ENCODE data around the gene MTHFSD. TPM values are rescaled to one million over a fixed set of nuclear protein-coding genes. Genes with fewer than 3 reads are reported as not detected.

The MTHFSD gene
- total and polyA plus RNA-seq, 2 of the 8 experiments (the other 6 are each of a cell fraction or from before 2014, with no cell fraction given) = 7.1 to 9.8 TPM

DNA sequence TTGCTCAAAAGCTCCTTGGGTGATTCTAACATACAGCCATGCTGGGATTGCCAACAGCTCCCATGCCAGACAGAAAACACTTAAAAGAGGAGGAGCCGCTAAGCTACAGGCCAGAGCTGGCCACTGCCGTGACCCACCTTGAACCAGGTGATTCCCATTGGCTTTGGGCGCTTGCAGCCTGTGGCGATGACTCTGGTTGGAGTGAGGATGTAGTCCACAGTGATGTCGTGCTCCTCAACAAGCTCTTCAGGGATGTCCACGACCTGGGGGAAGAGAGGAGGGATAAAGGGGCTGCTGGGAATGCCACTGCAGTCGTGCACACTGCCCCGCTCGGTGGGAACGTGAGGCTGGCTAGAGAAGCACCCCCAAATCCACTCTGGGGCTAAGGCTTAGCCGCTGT, 13.5 kb downstream of the MTHFSD start:
- Histone ChIP-seq H3K4me2 (ENCODE audit: insufficient read depth in 1 of 2, low read depth in 2 of 2, low read length in 2 of 2) (no peak overlapping the region), H4K8ac (ENCODE audit: extremely low read depth, insufficient read depth, low read length) (no peak overlapping the region), H4K20me1 (replicated peaks in 1 of 2; ENCODE audit: control insufficient read depth in 1 of 2, insufficient read depth in 2 of 2, low read length in 2 of 2) (peaks cover 0 to 2% of the 10 kb centered on the region in 2 experiments), H3K18ac (ENCODE audit: extremely low read depth, low read length) (no peak overlapping the region), H3K36me3 (ENCODE audit: control insufficient read depth in 2 of 4, insufficient read depth in 4 of 4, low read length in 3 of 4) (peaks cover 0 to 7% (median 3%) of the 10 kb centered on the region in 4 experiments; a peak in 5 of 8 replicates), H2AK5ac (ENCODE audit: low read depth, low read length) (no peak overlapping the region), H3K79me1 (ENCODE audit: low read depth, low read length) (no peaks in the 10 kb centered on the region), H3K23me2 (ENCODE audit: low read depth, low read length) (no peaks in the 10 kb centered on the region), H3K27ac (ENCODE audit: low read depth, low read length) (no peak overlapping the region), H3K9ac (replicated peaks in 1 of 4; ENCODE audit: extremely low read depth in 1 of 4, low read depth in 3 of 4, low read length in 3 of 4) (no peak overlapping the region), H3K4me3 (ENCODE audit: extremely low read depth in 1 of 4, insufficient read depth in 2 of 4, low read depth in 3 of 4, low read length in 4 of 4) (no peak overlapping the region), H3K23ac (ENCODE audit: insufficient read length) (no peak overlapping the region), H3K4me1 (replicated peaks in 1 of 4; ENCODE audit: control insufficient read depth in 3 of 4, insufficient read depth in 4 of 4, low read length in 3 of 4) (no peaks in the 10 kb centered on the region), H3K4ac (replicated peaks; ENCODE audit: insufficient read length, low read depth, low read length) (no peak overlapping the region), H2AFZ (ENCODE audit: low read length) (no peak overlapping the region), H3K56ac (replicated peaks; ENCODE audit: insufficient read length, low read depth, low read length) (no peak overlapping the region), H3K27me3 (replicated peaks in 1 of 4; ENCODE audit: control insufficient read depth in 3 of 4, extremely low read depth in 1 of 4, insufficient read depth in 3 of 4, low read length in 3 of 4) (no peaks in the 10 kb centered on the region), H4K5ac (ENCODE audit: insufficient read length, low read depth, low read length) (no peak overlapping the region), H2BK120ac (replicated peaks; ENCODE audit: low read depth, low read length) (no peak overlapping the region), H2BK12ac (ENCODE audit: low read depth, low read length) (no peak overlapping the region), H3K14ac (ENCODE audit: insufficient read length) (no peak overlapping the region), H2BK15ac (ENCODE audit: low read length) (no peak overlapping the region), H2BK5ac (ENCODE audit: low read depth, low read length) (no peak overlapping the region; the same call in 1 of the 2 replicates), H3K79me2 (ENCODE audit: control insufficient read depth in 1 of 2, insufficient read depth in 2 of 2, low read length in 2 of 2) (no peaks in the 10 kb centered on the region), H4K91ac (replicated peaks; ENCODE audit: insufficient read length, low read length) (no peak overlapping the region), H3K9me3 (ENCODE audit: insufficient read depth in 2 of 2, low read depth in 1 of 2, low read length in 1 of 2) (no peaks in the 10 kb centered on the region), H2BK20ac (ENCODE audit: low read length) (no peak overlapping the region)
- ChIA-PET POLR2A (ENCODE audit: partially characterized antibody) (no interaction called here), CTCF (ENCODE audit: partially characterized antibody) (interaction anchor here (1.4 to 1.7 kb wide), 2 partner anchors 20 to 23 kb away, joined by 4 read pairs; no protein-coding TSS in a partner anchor)
- WGBS, 2 experiments (ENCODE audit: extremely low coverage in 1 of 2, insufficient coverage in 1 of 2, insufficient read length in 1 of 2, insufficient replicate concordance in 2 of 2, low coverage in 1 of 2, low lambda C conversion rate in 2 of 2, missing lambda C conversion rate in 1 of 2) = 89% methylated on average over 11 of the region's 11 CpGs; no CpG with 5 or more reads in 1 of the 2 experiments
- FAIRE-seq (no peak), DNase-seq (ENCODE audit: low read depth in 1 of 2, low spot score in 2 of 2) (no peak)
- TF ChIP-seq, protein P1, sequence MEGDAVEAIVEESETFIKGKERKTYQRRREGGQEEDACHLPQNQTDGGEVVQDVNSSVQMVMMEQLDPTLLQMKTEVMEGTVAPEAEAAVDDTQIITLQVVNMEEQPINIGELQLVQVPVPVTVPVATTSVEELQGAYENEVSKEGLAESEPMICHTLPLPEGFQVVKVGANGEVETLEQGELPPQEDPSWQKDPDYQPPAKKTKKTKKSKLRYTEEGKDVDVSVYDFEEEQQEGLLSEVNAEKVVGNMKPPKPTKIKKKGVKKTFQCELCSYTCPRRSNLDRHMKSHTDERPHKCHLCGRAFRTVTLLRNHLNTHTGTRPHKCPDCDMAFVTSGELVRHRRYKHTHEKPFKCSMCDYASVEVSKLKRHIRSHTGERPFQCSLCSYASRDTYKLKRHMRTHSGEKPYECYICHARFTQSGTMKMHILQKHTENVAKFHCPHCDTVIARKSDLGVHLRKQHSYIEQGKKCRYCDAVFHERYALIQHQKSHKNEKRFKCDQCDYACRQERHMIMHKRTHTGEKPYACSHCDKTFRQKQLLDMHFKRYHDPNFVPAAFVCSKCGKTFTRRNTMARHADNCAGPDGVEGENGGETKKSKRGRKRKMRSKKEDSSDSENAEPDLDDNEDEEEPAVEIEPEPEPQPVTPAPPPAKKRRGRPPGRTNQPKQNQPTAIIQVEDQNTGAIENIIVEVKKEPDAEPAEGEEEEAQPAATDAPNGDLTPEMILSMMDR (IDR thresholded peaks at IDR 0.05; ENCODE audit: control extremely low read depth in 1 of 3, insufficient read depth in 1 of 3, low read depth in 1 of 3, low read length in 3 of 3) = no peak

Data from H1 (cell line).